Peyer's patch (tissue), 4 donors: ENCODE measurements around the gene GCN1. TPM values are rescaled to one million over a fixed set of nuclear protein-coding genes. Genes with fewer than 3 reads are reported as not detected.
A peak's percentile ranks its signal among the peaks of the same experiment; 100 is the strongest.

Experiments
- DNase-seq, 3 donors: peaks; one replicate each; pipeline ENCODE4 v3.0.0-alpha.2; 2017 to 2019
- H3K27ac ChIP-seq, 4 donors: fragments of 200-600 bp; sonication (generic); one replicate each; pipeline ENCODE4 v1.5.1; 2016 to 2019
- H3K27me3 ChIP-seq, 2 donors: fragments of 200-600 bp; sonication (generic); one replicate each; pipeline ENCODE4 v1.5.1; 2019
- H3K36me3 ChIP-seq, 3 donors: fragments of 200-600 bp; sonication (generic); one replicate each; pipeline ENCODE4 v1.5.1; 2016 to 2019
- H3K4me1 ChIP-seq, 4 donors: fragments of 200-600 bp; sonication (generic); one replicate each; pipeline ENCODE4 v1.5.1; 2016 to 2019
- H3K4me3 ChIP-seq, 4 donors: fragments of 200-600 bp; sonication (generic); 1 replicate in 3 of 4; 2 replicates in 1 of 4; pipeline ENCODE4 v1.5.1; 2016 to 2019; ENCODE audit warnings: mild to moderate bottlenecking in 1 of 4
- H3K9me3 ChIP-seq, 4 donors: fragments of 200-600 bp; sonication (generic); one replicate each; pipeline ENCODE4 v1.5.1; 2016 to 2019; ENCODE audit warnings: mild to moderate bottlenecking in 1 of 4
- CTCF ChIP-seq, 6 experiments: fragments of 450-650 bp in 4 of 6; fragments of 200-600 bp in 2 of 6; sonication (generic) in 1 of 6; IDR thresholded peaks; one replicate each; pipeline ENCODE4 v1.5.1; 2017 to 2019; ENCODE audit warnings: antibody characterized with exemption in 6 of 6, mild to moderate bottlenecking in 3 of 6, moderate library complexity in 1 of 6
- POLR2A ChIP-seq, 2 donors: fragments of 450-650 bp; IDR thresholded peaks; one replicate each; pipeline ENCODE4 v1.5.1; 2017; ENCODE audit warnings: antibody characterized with exemption in 2 of 2, mild to moderate bottlenecking in 2 of 2, moderate library complexity in 2 of 2
- total RNA-seq, 4 donors: library from RNA; depleted of rRNA; stranded (reverse); fragments of >200 nt; gene quantifications; one replicate each; pipeline ENCODE4 v1.1.0, GENCODE V29; 2016

Gene GCN1
- total RNA-seq, 4 donors from 2014 or later: 64.1 to 171 (median 126) TPM

- Histone ChIP-seq H3K36me3 (peaks cover 0 to 52% (median 0%) of the 10 kb centered on the region in 3 donors), H3K9me3 (no peaks in the 10 kb centered on the region), H3K27me3 (no peaks in the 10 kb centered on the region), H3K4me3 (no peak overlapping the region), H3K4me1 (no peaks in the 10 kb centered on the region), H3K27ac (no peak overlapping the region)
- no peak for DNase-seq
- TF ChIP-seq CTCF (IDR thresholded peaks at IDR 0.05) (no peak), POLR2A (IDR thresholded peaks at IDR 0.05) (no peak)
Measured at GRCh38 chr12:120093336-120093591, 101.3 kb downstream of the GCN1 start.

- H3K4me1 ChIP-seq: peaks cover 0 to 3% (median 1%) of the 10 kb centered on the region in 4 donors
- H3K36me3 ChIP-seq: peaks cover 0 to 48% (median 0%) of the 10 kb centered on the region in 3 donors
- DNase-seq: no peak
- no peak for TF ChIP-seq POLR2A (IDR thresholded peaks at IDR 0.05)
- no peak for TF ChIP-seq CTCF (IDR thresholded peaks at IDR 0.05)
- no peaks in the 10 kb centered on the region for H3K27me3 ChIP-seq
- no peak overlapping the region for H3K27ac ChIP-seq
- H3K4me3 ChIP-seq: no peak overlapping the region
- H3K9me3 ChIP-seq: no peaks in the 10 kb centered on the region
Measured at GRCh38 chr12:120092551-120093335, 101.8 kb downstream of the GCN1 start.

GRCh38 chr12:120091371-120092090 is 103.0 kb downstream of the GCN1 start:
- H3K27me3 ChIP-seq: no peaks in the 10 kb centered on the region
- peaks cover 0 to 11% (median 4%) of the 10 kb centered on the region in 4 donors for H3K4me1 ChIP-seq
- no peak overlapping the region for H3K4me3 ChIP-seq
- peak in 1 of 3 donors; percentile 42 for DNase-seq
- no peak for TF ChIP-seq CTCF (IDR thresholded peaks at IDR 0.05)
- TF ChIP-seq POLR2A (IDR thresholded peaks at IDR 0.05): no peak
- peaks cover 0 to 35% (median 0%) of the 10 kb centered on the region in 3 donors for H3K36me3 ChIP-seq
- H3K9me3 ChIP-seq: no peaks in the 10 kb centered on the region
- no peak overlapping the region for H3K27ac ChIP-seq

GRCh38 chr12:120090626-120091295 is 103.8 kb downstream of the GCN1 start:
- H3K27me3 ChIP-seq: no peaks in the 10 kb centered on the region
- H3K4me3 ChIP-seq: no peak overlapping the region
- H3K27ac ChIP-seq: no peak overlapping the region
- H3K4me1 ChIP-seq: peaks cover 0 to 14% (median 4%) of the 10 kb centered on the region in 4 donors
- TF ChIP-seq CTCF (IDR thresholded peaks at IDR 0.05) (no peak), POLR2A (IDR thresholded peaks at IDR 0.05) (no peak)
- peak in 1 of 3 donors; percentile 46 for DNase-seq
- no peaks in the 10 kb centered on the region for H3K9me3 ChIP-seq
- peaks cover 0 to 28% (median 0%) of the 10 kb centered on the region in 3 donors for H3K36me3 ChIP-seq

- no peak overlapping the region for H3K27ac ChIP-seq
- H3K4me3 ChIP-seq: no peak overlapping the region
- H3K9me3 ChIP-seq: no peaks in the 10 kb centered on the region
- no peaks in the 10 kb centered on the region for H3K27me3 ChIP-seq
- peak in 1 of 3 donors; percentile 25 for DNase-seq
- H3K36me3 ChIP-seq: peaks cover 0 to 22% (median 0%) of the 10 kb centered on the region in 3 donors
- TF ChIP-seq CTCF (IDR thresholded peaks at IDR 0.05): no peak
- TF ChIP-seq POLR2A (IDR thresholded peaks at IDR 0.05): no peak
- H3K4me1 ChIP-seq: peaks cover 0 to 14% (median 4%) of the 10 kb centered on the region in 4 donors
Measured at GRCh38 chr12:120090206-120090605, 104.3 kb downstream of the GCN1 start.
